Measurements from ENCODE around the gene HEXIM2. TPM values are rescaled to one million over a fixed set of nuclear protein-coding genes. Genes with fewer than 3 reads are reported as not detected.

Gene HEXIM2
- total and polyA plus RNA-seq, 2 of the 13 experiments (the other 11 are each of a cell fraction or from before 2014, with no cell fraction given): 27.1 to 32.4 TPM

DNA sequence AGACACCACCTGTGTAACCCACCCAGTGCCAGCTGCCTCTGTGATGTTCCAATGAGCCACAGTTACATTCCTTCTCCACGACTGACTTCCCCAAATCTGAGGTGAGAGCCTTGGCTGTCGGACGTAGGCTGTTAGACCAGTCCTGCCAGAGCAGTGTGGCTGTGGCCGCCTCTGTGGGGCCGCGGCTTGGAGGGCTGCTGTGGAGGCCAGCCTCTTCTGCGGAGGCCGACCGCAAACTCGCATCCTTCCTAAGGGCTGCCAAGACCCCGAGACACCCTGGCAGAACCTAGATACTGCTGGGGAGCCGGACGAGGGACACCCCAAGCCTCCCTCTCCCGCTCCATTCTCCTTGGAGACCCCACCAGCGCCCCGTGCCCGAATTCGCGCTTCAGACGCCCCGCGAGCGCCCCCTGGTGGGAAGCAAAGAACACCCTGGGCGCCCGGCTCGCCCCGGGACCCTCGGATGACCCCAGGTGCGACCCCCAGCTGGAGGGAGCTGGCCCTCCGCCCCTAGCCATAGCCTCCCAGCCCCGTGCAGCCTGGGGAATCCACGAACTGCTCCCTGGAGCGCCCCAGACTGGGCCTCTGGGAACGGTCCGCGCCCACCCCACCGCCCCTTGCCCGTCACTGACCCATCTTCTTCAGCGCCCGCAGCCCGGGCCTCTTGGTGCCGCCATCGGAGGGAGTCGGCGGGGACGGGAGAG is 29.9 kb upstream of the HEXIM2 start (continued):
- TF ChIP-seq, protein P1, sequence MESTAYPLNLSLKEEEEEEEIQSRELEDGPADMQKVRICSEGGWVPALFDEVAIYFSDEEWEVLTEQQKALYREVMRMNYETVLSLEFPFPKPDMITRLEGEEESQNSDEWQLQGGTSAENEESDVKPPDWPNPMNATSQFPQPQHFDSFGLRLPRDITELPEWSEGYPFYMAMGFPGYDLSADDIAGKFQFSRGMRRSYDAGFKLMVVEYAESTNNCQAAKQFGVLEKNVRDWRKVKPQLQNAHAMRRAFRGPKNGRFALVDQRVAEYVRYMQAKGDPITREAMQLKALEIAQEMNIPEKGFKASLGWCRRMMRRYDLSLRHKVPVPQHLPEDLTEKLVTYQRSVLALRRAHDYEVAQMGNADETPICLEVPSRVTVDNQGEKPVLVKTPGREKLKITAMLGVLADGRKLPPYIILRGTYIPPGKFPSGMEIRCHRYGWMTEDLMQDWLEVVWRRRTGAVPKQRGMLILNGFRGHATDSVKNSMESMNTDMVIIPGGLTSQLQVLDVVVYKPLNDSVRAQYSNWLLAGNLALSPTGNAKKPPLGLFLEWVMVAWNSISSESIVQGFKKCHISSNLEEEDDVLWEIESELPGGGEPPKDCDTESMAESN (CRISPR knock-in tag; conservative IDR thresholded peaks at IDR 0.05): 0 out of 2 replicates have a peak, but pooled peaks have one; percentile 57
- TF ChIP-seq EZH2 (conservative IDR thresholded peaks at IDR 0.05; ENCODE audit: low read depth, low read length) (no peak), SKIL (CRISPR knock-in tag; IDR thresholded peaks at IDR 0.05; ENCODE audit: borderline replicate concordance) (peak; percentile 41), ARID4A (CRISPR knock-in tag; IDR thresholded peaks at IDR 0.05; ENCODE audit: borderline replicate concordance) (no peak), CEBPG (CRISPR knock-in tag; IDR thresholded peaks at IDR 0.05) (no peak), HNRNPK (IDR thresholded peaks at IDR 0.05; ENCODE audit: low read depth, low read length, poor library complexity, severe bottlenecking) (peak; percentile 48), ZNF749 (CRISPR knock-in tag; IDR thresholded peaks at IDR 0.05; ENCODE audit: borderline replicate concordance) (no peak), ZFYVE20 (CRISPR knock-in tag; IDR thresholded peaks at IDR 0.05; ENCODE audit: borderline replicate concordance, low read depth) (no peak), FOXC1 (CRISPR knock-in tag; IDR thresholded peaks at IDR 0.05; ENCODE audit: borderline replicate concordance) (no peak), GRHL1 (CRISPR knock-in tag; conservative IDR thresholded peaks at IDR 0.05) (no peak), GATAD2A (CRISPR knock-in tag; IDR thresholded peaks at IDR 0.05) (peak; percentile 43; the same call in 1 of the 2 replicates), MAZ (IDR thresholded peaks at IDR 0.05; ENCODE audit: borderline replicate concordance, low read depth, low read length) (peak; percentile 30; the same call in 1 of the 2 replicates), MAZ (CRISPR knock-in tag; IDR thresholded peaks at IDR 0.05; ENCODE audit: low read depth) (no peak), ZBTB7A (CRISPR knock-in tag; IDR thresholded peaks at IDR 0.05) (peak; percentile 98), PBX3 (CRISPR knock-in tag; IDR thresholded peaks at IDR 0.05; ENCODE audit: borderline replicate concordance) (no peak), ZBTB1 (CRISPR knock-in tag; IDR thresholded peaks at IDR 0.05; ENCODE audit: borderline replicate concordance) (no peak)
